Measurements from ENCODE around the gene APMAP.

APMAP gene, protein sequence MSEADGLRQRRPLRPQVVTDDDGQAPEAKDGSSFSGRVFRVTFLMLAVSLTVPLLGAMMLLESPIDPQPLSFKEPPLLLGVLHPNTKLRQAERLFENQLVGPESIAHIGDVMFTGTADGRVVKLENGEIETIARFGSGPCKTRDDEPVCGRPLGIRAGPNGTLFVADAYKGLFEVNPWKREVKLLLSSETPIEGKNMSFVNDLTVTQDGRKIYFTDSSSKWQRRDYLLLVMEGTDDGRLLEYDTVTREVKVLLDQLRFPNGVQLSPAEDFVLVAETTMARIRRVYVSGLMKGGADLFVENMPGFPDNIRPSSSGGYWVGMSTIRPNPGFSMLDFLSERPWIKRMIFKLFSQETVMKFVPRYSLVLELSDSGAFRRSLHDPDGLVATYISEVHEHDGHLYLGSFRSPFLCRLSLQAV

DNA sequence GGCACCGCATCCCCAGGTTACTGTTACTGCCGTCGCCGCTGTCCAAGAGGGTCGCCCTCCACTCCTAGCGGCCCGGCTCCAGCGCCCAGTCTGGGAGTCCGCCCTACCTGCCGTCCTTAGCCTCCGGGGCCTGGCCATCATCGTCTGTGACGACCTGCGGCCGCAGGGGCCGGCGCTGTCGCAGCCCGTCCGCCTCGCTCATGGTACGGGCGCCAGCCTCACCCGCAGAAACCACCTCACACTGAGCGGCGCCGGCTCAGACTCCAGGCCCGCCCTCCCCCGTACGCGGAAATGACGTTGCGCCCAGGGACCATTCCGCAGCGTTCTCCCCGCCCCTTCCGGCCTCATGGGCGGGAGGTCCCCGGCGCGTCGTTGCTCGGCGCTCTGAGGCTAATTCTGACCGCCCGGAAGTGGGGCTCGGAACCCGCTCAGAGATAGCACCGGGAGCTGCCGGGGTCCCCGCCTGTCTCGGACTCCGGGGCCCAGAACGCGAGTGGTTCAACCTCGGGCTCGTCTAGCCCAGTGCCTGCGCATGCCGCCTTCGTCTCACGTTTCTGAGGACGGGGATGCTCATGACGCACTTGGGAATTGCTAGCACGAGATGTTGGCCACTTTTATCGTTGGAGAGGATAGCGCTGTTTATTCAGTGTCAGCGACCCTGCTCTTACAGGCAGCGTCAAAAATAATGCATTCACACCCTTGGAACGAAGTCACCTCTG, at the start of gene APMAP:
Gene APMAP (minus strand): TSS at position 265 of the 719 bp plus-strand sequence. CDS start 63 bp downstream, at position 202.
- DNase-seq, result peak; percentile 84

DNA sequence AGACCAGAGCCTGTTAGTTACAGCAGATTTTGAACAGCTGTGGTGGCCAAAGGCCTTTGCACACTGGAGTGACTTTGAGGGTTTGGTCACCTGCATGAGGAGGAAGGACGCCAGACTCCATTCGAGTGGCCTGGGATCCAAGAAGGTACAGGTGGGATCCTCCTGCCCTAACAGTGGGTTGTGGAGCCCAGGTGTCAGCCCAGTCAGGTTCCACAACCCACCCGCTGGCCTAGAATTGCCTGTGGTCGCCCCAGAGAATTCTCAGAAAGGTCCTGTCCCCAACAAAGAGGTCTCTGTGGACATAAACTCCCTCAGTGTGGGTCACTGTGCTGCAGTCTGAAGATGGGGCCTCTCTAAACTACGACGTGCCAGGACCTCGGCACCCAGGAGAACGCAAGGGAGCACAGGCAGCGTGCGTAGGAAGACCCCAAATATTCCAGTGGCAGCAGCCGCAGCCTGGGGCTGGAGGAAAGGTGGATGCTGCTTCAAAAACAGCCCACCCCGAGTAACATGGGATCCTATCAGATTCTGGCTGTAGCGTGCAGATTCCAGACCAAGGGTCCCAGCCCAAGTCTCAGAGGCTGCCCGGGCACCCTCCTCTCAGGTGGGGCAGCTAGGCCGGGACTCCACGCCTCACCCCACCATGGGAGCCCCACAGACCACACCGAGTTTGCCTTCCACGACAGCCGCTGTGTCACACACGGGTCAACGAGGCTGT, 49.4 kb upstream of the APMAP start:
- no peak for DNase-seq

DNA sequence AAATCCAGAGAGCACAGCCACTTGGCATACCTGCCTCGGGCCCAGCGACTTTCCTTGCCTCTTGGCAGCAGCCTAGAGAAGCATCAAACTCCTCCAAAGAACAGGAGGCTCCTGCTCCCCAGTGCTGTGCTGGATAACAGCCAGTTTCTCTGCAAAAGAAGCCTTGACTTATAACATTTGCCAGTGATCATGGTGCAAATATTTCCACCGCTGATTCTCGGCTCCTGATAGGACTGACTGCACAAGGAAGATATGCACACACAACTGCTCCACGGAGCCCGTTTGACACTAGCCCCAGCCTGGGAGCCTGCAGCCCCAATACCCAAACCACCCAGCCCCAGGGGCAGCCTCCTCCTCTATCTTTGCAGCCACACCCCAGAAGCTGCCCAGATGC, 47.9 kb upstream of the APMAP start:
- DNase-seq, result no peak

DNA sequence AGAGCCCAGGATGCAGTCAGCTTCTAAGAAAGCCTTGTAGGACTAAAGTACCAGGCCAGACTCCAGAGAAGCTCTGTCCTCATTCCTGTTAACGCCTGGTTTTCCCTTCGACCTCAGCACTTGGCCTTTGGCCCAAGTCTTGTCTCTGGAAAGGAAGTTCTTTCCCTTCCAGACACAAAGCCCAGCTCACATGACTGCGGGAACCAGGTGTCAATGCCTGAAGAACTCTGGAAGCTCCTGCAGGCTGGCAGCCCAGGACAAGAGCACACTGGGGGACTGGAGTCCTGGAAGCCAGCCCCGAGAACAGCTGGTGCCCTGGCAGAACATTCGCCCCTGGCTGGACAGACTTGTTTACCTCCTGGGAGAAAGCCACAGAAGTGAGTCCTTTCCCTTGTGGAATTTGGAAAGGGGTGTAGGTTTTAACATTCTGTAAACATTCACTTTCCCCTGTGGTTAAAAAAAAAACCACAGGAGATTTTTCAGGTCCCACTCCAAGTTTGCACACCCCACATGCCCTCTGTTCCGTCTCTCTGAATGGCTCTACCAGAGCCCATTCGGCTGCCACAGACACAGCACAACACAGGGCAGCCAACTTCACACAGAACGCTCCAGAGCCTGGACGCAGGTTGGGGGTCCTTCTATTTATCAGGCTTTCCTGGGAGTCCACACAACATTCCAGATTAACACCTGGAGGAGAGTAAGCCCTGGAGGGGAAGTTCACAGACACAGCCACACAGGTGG, 47.3 kb upstream of the APMAP start:
- DNase-seq, result no peak

DNA sequence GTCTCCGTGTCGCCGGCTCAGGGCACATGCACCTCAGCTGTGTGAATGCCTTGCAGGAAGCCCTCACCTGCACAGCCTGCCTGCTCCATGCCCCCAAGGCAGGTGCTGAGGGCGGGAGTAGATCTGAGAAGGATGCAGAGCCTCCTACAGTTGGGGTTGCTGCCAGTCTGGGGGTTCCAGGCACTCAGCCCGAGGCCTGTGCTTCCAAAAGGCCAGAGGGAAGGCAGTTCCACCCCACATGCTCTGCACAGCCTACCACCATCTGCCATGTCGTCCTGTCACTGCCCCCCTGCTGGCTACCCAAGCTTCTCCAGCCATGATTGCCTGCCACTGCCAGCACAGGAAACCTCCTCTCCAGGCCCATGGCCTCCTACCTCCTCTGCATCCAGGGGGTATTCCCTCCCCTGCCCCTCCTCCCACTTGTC, 46.1 kb upstream of the APMAP start:
- DNase-seq, result no peak

DNA sequence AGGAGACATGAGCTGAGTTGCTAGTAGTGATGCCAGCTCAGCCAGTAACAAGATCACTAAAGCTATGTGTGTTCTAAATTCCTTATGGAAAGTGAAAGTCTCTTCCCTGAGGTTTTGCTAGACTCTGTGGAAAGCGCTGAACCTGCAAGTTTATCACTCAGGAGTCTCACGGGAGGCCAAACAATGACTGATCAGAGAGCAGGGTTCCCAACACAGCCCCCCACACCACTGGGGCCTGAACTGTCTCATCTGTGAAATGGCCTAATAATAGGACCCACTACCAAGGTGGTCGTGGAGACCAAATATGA, 45.5 kb upstream of the APMAP start:
- no peak for DNase-seq

DNA sequence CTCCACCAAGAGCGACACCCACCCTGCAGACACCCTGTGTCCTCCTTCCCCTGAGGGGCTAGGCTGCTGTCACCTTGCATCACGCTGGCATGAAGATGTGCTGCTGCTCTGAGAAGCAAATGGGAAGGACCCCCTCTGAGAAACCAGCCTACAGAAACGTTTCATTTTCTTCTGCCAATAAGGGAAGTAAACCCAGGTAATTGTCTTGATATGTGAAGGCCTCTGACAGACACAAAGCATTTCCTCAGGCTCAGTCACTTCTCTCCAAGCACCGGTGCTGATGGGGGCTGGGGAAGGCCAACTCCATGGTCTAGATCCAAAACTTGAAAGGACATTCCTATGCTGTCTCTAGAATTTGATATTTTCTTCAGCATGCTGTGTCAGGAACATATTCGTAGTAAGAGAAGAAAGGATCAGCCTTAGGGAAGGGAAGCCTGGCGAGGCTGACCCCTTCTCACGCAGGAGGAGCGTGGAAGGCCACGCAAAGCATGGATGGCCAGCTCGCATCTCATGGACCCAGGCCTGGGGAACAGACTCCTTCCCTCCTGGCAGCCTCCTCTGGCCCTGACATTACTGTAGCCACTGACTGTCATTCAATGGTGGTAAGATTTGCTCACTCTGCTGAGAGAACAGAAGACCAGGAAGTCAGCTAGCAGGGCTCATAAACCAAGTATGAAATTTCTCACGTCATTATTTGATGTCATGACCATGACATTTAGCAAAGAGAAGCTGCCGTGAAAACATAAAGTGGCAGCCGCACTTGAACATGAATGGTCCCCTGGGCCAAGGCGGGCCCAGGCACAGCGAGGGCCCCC, 44.9 kb upstream of the APMAP start:
- DNase-seq, result no peak

DNA sequence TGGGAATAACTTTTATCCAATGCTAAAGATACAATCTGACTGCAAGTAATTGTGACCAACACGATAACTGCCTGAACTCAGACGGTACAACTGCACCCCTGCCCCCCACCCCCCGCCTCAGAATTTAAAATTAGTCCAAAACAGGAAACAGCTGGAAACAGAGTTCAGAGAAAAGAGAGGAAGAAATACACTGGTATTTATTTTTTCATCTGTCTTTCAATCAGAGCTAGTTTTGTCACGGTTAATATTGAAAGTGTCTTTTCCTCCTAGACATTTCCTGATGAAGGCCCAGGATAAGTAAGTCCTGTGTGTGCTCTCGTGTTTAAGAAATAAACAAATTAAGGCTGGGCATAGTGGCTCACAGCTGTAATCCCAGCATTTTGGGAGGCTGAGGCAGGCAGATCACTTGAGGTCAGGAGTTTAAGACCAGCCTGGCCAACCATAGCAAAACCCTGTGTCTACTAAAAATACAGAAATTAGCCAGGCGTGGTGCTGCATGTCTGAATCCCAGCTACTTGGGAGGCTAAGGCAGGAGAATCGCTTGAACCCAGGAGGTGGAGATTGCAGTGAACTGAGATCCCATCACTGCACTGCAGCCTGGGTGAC, 43.9 kb upstream of the APMAP start:
- DNase-seq, result no peak

DNA sequence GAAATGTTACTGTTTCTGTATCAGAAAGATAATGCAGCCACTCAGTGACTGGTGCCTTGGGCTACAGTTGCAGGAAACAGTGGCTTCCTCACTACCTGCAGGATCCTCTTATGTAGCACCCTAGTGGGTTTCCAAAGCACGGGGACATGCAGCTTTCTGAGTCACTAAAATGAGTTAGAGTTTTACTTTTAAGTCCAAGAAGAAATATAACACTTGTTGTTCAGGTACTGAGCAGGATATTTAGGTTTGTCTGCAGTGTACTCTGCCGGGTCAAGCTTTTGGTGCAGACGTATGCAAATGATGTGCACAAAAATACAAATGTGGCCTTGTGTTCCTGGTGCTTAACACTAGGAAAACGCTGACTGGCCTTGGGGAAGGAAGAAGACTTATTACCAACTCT, 43.4 kb upstream of the APMAP start:
- no peak for DNase-seq

DNA sequence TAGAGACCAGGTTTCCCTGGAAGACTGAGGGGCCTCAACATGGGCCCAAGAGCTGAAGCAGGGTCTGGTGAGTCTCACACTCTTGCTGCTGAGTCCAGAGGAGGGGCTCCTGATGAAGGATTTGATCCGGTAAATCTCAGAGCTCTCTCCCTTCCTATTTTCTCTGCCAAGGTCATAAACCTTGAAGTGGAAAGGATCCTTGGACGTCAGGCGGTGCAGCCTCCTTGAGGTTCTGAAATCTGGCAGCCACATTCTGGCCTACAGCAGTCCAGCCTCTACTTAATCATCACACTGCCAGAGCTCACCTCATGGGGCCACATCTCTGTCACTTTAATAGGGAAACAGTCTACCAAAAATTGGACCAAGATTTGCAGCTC, 41.4 kb upstream of the APMAP start:
- no peak for DNase-seq

DNA sequence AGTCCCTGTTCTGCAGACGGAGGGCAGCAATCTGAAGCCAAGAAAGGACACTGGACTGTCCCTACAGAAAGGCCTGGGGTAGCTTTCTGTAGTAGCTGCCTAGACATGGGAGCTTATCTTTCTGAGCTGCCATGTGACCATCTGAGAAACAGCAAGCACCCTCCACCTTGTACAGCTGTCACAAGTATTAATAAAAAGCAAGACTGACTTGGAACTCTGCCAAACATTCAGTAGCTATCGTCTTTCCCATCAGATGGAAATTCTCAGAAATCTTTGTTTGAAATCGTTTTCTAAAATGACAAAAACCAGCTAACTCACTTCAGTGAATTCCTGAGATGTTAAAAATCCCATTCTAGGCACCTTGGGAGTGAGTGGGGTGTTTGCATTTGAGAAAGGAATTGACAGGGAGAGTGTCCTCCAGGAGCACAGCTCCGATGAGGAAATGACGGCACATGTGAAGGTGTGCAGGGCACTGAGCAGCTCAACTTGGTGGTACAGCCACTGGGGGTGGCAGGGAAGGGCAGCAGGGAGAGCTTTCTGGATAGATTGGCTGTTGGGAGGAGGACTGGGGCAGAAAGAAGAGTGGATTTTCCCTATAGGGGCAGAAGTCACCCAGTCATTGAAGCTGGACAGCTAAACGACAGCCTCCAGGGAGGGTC, 40.8 kb upstream of the APMAP start:
- DNase-seq, result no peak

DNA sequence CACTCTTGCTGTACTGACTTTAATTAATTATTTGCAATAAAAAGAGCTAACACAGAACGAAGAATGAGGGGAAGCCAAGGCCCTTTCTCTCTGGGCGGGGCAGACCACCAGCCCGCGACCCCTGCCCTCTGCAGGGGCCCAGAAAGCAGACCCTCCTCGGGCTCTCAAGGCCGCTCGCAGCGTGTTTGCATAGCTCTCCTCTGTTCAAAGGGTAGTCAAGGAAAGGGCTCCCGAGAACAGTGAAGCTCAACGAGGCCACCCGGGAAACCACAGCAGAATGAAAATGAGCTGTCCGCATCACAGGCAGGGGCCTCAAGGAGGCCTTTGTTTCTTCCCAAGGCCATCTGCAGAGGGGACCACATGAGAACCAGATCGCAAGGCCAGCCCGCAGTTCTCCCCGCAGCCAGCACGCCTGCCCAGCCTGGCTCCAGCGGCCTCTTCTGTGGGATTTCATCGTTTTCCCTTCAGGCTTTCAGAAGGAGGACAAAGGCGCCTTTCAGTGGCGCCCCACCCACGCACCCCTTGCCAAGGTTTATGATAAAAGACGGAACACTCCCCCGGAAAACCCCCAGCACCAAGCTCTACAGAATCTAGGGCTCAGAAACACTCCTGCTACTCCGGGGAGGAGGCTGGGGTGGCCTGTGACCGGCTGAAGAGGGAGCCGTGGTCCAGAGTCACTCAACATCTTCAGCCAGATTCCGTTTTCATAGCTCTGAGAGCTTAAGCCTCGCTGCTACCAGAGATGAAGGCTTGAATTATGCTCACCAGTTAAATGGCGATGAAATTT, 40.1 kb upstream of the APMAP start:
- DNase-seq, result no peak

DNA sequence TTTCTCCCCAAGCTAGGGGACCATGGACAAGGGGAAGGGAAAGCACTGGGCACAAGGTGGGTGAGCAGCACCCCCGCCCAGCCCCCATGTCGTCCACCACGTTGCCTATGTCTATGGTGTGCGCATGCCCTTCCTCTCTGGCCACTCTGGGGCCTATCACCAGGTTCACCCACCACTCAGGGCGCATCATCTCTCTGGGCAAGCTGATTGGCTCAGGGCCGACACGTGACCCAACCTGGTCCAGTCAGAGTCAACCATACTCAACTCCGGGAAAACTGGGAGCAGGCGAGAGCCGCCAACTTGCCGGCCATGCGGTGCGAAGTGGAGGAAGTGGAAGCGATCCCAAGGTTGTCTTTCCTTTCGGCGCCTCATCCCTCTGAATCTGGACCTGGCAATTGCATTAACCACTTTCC, 39.5 kb upstream of the APMAP start:
- no peak for DNase-seq

DNA sequence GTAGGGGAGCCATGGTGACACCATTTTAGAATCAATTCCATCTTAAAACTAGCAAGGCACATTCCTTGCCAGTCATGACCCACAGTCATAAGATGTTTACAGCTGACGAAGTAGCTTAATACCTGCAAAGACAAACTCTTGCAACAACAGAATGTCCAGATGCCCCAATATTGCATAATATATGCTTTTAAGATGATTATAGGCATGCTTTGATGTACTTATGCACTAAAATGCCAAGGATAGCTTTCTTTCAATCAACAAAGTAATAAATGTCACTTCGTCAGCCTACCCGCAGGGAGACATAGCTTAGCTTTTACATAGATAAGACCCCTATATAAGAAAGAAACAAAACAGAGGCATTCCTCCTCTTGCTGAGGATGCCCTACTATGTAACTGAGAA, 38.7 kb upstream of the APMAP start:
- DNase-seq, result no peak

DNA sequence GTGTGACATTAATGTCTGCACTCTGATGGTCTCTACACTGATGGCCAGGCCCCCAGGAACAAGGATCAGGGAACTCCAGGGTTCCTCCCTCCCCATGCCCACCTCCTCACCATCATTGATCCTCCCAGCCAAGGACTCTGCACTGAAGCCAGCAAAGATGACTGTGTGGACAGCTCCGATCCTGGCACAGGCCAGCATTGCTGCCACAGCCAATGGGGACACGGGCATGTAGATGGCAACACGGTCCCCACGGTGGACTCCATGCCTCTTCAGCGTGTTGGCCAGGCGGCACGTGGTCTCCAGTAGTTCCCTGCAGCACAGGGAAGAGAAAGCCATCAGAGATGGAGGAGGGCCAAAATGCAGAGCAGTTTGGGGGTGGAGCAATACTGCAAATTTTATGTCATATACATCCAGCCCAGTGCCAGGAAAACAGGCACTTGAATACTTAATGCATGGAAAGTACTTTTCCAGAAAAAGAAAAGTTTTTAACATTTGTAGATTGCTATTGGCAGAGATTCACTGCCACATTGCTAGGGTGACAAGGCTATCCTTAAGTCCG, 38.2 kb upstream of the APMAP start:
- DNase-seq, result no peak

DNA sequence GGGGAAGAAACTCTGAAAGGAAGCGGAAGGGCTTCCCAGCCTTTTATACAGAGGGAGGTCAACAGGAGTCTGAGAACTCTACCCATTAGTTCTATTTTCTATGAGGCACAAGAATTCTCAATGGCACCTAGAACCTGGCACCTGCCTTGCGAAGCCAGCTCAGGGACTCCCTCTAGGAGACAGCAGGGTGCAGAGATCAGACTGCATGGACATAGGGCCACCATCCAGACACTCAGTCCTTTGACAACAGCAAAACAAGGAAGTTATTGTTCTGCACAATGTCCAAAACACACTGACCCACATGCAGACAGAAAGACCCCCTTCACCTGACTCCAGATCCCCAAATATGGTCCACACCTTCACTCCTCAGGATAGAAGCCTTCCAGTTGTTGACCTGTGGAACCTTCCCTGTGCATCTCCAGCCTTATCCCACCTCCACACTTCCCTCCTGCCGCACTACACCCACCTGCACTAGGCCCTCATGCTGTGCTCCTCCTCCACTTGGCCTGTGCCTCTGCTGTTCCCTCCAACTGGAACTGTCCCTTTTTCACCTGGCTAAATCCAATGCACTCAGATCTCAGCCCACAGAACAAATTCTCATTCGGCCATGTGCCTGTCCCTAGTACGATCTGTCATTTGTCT, 37.6 kb upstream of the APMAP start:
- DNase-seq, result no peak

DNA sequence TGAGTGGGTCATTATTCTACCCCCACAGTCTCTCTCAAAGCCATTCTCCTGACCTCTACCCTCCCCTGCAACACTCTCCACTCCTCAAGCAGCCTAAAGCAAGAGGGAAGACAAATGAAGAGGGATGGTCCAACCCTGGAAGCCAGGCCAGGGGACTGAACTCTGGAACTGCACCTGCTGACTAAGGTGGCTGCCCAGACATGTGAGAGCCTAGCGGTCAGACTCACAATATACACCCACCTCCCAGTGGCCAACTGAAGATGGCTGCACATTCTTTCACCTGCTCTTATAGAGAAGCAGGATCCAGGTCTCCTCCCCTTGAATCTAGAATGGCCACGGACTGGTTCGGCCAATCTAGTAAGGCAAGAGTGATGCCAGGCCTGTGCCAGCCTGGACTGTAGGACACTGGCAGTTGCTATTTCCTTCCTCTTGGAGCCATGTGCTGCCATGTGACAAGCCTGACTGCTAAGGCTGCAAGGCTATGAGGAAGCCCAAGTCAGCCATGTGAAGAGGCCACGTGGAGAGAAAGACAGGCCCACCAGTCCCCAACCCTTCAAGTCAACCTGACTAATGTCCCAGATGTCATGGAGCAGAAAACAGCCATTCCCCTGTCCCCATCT, 33.5 kb upstream of the APMAP start:
- DNase-seq, result peak; percentile 20

DNA sequence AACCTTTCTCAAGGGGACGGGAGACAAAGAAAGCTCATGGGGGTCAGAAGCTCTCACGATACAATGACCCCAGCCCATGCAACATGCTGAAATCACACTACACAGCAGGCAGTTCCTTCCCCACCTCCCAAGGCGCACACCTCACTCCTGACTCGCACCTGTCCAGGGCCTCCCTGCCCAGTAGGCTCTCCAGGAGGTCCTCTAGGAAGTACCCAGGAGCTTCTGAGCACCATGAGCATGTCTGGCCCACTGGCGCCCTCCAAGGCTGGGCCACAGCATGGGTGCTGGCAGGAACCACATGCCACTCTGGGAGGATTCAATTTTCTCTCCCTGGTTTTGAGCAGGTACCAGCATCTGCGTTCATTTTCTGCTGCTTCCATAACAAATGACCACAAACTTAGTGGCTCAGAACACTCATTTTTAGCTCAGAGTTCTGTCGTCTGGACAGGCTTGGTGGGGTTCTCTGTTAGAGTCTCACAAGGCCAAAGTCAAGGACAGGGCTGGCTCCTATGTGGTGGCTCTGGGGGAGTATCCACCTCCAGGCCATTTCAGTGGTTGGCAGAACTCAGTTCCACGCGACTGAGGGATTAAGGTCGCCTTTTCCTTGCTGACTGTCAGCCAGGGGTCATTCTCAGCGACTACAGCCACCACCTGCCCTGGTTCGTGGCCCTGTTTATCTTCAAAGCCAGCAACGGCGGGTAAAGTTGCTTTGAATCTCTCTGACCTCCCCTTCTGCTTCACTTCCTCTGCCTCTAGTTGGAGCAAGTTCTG, 32.7 kb upstream of the APMAP start:
- DNase-seq, result no peak

Data from MV-4-11 (cell line).